Measurements from ENCODE around the gene MMP11. TPM values are rescaled to one million over a fixed set of nuclear protein-coding genes. Genes with fewer than 3 reads are reported as not detected.

The MMP11 gene
- total RNA-seq, 4 donors from 2014 or later, result 7.6 to 35.8 (median 8.7) TPM; not detected in 1

DNA sequence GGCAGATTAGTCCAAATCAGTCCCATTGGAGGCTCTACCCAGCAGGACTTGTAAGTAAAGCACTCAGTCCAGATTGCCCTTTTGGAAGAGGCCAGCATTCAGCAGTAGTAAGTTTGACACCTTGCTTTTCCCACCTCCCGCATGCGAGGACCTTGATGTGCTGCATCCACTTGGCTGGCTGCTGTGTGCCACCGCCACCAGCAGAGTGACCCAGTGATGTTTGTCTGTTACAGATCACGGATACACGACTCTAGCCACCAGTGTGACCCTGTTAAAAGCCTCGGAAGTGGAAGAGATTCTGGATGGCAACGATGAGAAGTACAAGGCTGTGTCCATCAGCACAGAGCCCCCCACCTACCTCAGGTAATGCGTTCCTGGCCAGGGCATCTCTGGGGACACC is 20.7 kb downstream of the MMP11 start:
- Histone ChIP-seq H3K27me3 (no peaks in the 10 kb centered on the region), H3K27ac (no peak overlapping the region), H3K4me3 (no peak overlapping the region), H3K36me3 (no peaks in the 10 kb centered on the region), H3K4me1 (peaks cover 14 to 16% of the 10 kb centered on the region in 2 donors), H3K9me3 (no peaks in the 10 kb centered on the region)
- TF ChIP-seq POLR2A (IDR thresholded peaks at IDR 0.05), result no peak
- TF ChIP-seq, protein P1, sequence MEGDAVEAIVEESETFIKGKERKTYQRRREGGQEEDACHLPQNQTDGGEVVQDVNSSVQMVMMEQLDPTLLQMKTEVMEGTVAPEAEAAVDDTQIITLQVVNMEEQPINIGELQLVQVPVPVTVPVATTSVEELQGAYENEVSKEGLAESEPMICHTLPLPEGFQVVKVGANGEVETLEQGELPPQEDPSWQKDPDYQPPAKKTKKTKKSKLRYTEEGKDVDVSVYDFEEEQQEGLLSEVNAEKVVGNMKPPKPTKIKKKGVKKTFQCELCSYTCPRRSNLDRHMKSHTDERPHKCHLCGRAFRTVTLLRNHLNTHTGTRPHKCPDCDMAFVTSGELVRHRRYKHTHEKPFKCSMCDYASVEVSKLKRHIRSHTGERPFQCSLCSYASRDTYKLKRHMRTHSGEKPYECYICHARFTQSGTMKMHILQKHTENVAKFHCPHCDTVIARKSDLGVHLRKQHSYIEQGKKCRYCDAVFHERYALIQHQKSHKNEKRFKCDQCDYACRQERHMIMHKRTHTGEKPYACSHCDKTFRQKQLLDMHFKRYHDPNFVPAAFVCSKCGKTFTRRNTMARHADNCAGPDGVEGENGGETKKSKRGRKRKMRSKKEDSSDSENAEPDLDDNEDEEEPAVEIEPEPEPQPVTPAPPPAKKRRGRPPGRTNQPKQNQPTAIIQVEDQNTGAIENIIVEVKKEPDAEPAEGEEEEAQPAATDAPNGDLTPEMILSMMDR (IDR thresholded peaks at IDR 0.05), result no peak
- no peak for DNase-seq
- intact Hi-C loops (cut with DNase I; ENCODE audit: low total_unique reads), result no loop called here

DNA sequence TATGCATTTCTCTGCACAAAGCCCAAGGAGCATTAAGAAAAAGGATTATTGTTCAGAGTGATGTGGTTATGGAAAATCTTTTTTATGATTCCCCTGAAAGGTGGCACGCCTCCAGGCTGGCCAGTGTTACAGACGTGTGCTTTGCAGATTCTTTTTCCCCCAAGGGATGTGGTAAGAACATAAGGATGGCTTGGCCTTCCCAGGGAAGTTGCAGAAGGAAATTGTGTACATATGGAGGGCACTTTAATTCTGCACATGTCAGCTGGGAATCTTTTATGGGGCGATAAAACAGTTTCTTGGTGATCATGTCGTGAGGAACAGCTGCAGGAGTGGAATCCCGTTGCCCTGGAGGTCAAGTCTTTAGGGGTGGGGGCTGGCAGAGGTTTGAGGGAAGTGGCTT is 23.8 kb downstream of the MMP11 start:
- peaks cover 0 to 9% of the 10 kb centered on the region in 2 donors for H3K4me1 ChIP-seq
- intact Hi-C loops (cut with DNase I; ENCODE audit: low total_unique reads), result no loop called here
- DNase-seq, result no peak
- H3K27me3 ChIP-seq, result no peaks in the 10 kb centered on the region
- TF ChIP-seq, protein P1 (IDR thresholded peaks at IDR 0.05), result no peak
- no peak for TF ChIP-seq POLR2A (IDR thresholded peaks at IDR 0.05)
- no peak overlapping the region for H3K27ac ChIP-seq
- H3K36me3 ChIP-seq, result no peaks in the 10 kb centered on the region
- no peak overlapping the region for H3K4me3 ChIP-seq
- H3K9me3 ChIP-seq, result no peaks in the 10 kb centered on the region

DNA sequence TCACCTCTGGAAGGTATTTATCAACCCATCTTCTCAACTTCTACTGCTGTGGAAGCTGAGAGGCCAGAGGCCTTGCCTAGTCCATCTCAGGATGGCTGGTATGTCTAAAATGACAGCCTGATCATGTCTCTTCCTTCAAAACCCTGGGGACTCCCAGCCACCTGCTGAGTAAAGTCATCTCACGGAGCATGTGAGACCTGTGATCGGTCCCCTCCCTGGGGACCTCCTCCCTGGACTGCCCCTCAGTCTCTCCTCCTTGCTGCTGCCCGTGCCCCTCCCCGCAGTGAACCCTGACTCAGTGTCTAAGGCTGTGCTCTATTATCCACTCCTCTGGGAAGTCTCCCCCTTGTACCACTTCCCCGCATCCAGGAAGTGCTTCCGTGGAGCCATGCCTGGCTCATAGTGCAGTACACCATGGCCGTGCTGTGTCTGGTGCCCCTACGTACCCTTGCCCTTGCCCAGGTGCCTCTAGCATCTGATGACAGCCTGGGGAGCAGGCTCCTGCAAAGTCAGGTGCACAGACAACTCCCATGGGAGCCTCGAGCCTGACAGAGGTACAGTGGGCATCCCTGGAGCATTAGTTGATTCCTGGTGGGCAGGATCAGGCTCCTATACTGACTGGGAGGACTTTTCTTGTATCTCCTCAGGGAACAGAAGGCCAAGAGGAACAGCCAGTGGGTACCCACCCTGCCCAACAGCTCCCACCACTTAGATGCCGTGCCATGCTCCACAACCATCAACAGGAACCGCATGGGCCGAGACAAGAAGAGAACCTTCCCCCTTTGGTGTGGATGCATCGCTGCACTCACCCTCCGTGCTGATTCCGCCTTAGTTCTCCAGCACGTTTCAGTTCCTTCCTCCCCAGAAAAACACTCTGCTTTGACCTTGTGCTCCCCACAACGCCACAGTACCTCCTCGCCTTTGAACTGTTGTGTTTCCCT is 27.9 kb downstream of the MMP11 start:
- DNase-seq, result no peak
- no peaks in the 10 kb centered on the region for H3K27me3 ChIP-seq
- H3K4me3 ChIP-seq, result no peak overlapping the region
- TF ChIP-seq POLR2A (IDR thresholded peaks at IDR 0.05), result no peak
- TF ChIP-seq, protein P1 (IDR thresholded peaks at IDR 0.05), result no peak
- H3K4me1 ChIP-seq, result no peaks in the 10 kb centered on the region
- intact Hi-C loops (cut with DNase I; ENCODE audit: low total_unique reads), result no loop called here
- H3K9me3 ChIP-seq, result no peaks in the 10 kb centered on the region
- H3K27ac ChIP-seq, result no peak overlapping the region
- no peaks in the 10 kb centered on the region for H3K36me3 ChIP-seq

DNA sequence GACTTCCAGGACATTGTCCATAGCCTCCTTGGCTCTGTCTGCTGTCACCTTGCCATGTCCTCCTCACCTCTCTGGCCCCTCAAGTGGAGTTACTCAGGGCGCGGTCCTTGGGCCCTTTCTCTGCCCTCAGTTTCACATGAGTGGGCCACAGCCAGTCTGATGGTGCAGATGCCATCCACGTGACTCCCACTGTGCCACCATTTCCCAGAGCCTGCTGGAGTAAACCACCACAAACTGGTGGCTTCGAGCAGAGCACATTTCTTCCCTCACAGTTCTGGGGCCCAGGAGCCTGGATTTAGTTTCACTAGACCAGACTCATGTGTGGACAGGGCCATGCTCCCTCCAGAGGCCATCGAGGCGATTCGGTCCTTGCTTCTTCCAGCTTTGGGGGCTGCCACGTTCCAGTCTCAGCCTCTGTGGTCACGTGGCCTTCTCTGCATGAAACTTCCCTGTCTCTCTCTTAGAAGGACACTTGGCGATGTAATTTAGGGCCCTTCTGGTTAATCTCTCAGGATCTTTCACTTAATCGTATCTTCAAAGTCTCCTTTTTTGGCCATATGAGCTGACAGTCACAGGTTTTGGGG is 28.7 kb downstream of the MMP11 start:
- H3K27ac ChIP-seq, result no peak overlapping the region
- H3K36me3 ChIP-seq, result no peaks in the 10 kb centered on the region
- H3K4me3 ChIP-seq, result no peak overlapping the region
- no peaks in the 10 kb centered on the region for H3K27me3 ChIP-seq
- TF ChIP-seq, protein P1 (IDR thresholded peaks at IDR 0.05), result no peak
- no peak for TF ChIP-seq POLR2A (IDR thresholded peaks at IDR 0.05)
- intact Hi-C loops (cut with DNase I; ENCODE audit: low total_unique reads), result no loop called here
- DNase-seq, result no peak
- H3K4me1 ChIP-seq, result no peaks in the 10 kb centered on the region
- H3K9me3 ChIP-seq, result no peaks in the 10 kb centered on the region

DNA sequence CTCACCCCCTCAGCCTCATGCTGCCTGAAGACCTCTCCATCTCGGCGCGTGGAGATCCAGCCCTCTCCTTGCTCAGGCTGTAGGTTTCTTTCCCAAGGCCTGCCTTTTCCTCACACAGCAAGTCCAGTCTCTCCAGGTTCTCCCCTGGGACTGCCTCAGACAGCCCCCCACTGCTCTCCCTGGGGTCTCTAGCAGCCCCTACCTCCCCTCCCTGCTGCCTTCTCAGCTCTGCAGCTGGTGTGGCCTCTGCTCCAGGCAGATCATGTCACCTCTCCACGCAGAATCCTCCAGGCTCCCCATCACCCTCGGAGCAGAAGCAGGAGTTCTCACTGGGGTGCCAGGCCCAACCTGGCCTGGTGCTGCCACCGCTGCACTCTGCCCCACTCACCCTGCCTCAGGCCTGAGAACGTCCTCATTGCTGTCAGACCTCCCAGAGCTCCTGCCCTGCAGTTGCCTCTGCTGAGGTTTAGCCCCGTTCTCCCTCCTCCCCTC is 29.3 kb downstream of the MMP11 start:
- no peak overlapping the region for H3K27ac ChIP-seq
- no peaks in the 10 kb centered on the region for H3K36me3 ChIP-seq
- intact Hi-C loops (cut with DNase I; ENCODE audit: low total_unique reads), result no loop called here
- H3K27me3 ChIP-seq, result no peaks in the 10 kb centered on the region
- no peaks in the 10 kb centered on the region for H3K4me1 ChIP-seq
- no peaks in the 10 kb centered on the region for H3K9me3 ChIP-seq
- H3K4me3 ChIP-seq, result no peak overlapping the region
- no peak for TF ChIP-seq POLR2A (IDR thresholded peaks at IDR 0.05)
- TF ChIP-seq, protein P1 (IDR thresholded peaks at IDR 0.05), result no peak
- no peak for DNase-seq
